Neural progenitor cell (in vitro differentiated cells): ENCODE data around the gene THRSP. TPM values are rescaled to one million over a fixed set of nuclear protein-coding genes. Genes with fewer than 3 reads are reported as not detected.

ENCODE experiments used
- DNase-seq: peaks from one replicate; pipeline ENCODE4 v3.0.0-alpha.2; 2016; ENCODE audit warnings: low spot score
- H2AFZ ChIP-seq: fragments of 200-600 bp; sonication (generic); replicated peaks from 2 replicates; pipeline ENCODE4 v1.6.1; 2016; ENCODE audit warnings: antibody characterized with exemption
- H3F3A ChIP-seq: fragments of 200-600 bp; sonication (generic); 2 replicates; pipeline ENCODE4 v1.6.1; 2016; ENCODE audit warnings: antibody characterized with exemption, low read depth
- H3K27ac ChIP-seq: fragments of 200-600 bp; sonication (generic); 2 replicates; pipeline ENCODE4 v1.5.1; 2016; ENCODE audit warnings: mild to moderate bottlenecking
- H3K27me3 ChIP-seq: fragments of 200-600 bp; sonication (generic); 2 replicates; pipeline ENCODE4 v1.6.1; 2016; ENCODE audit warnings: mild to moderate bottlenecking, moderate library complexity
- H3K36me3 ChIP-seq: fragments of 200-600 bp; sonication (generic); 2 replicates; pipeline ENCODE4 v1.5.1; 2016
- H3K4me1 ChIP-seq: fragments of 200-600 bp; sonication (generic); 2 replicates; pipeline ENCODE4 v1.6.1; 2016; ENCODE audit warnings: mixed run types
- H3K4me2 ChIP-seq: fragments of 200-600 bp; sonication (generic); 2 replicates; pipeline ENCODE4 v1.6.1; 2016
- H3K4me3 ChIP-seq: fragments of 200-600 bp; sonication (generic); 2 replicates; pipeline ENCODE4 v1.5.1; 2016
- H3K79me2 ChIP-seq: fragments of 200-600 bp; sonication (generic); 2 replicates; pipeline ENCODE4 v1.6.1; 2016; ENCODE audit warnings: low read depth
- H3K9ac ChIP-seq: fragments of 200-600 bp; sonication (generic); 2 replicates; pipeline ENCODE4 v1.6.1; 2016
- H3K9me3 ChIP-seq: fragments of 200-600 bp; sonication (generic); 2 replicates; pipeline ENCODE4 v1.5.1; 2016; ENCODE audit warnings: low read depth
- H4K20me1 ChIP-seq: fragments of 200-600 bp; sonication (generic); 2 replicates; pipeline ENCODE4 v1.6.1; 2016; ENCODE audit warnings: low read depth
- H3K27ac Mint-ChIP-seq: 3 replicates; pipeline ENCODE4 v1.8.0; 2021; ENCODE audit warnings: mixed read lengths
- H3K27me3 Mint-ChIP-seq: 2 replicates; pipeline ENCODE4 v1.8.0; 2022; ENCODE audit warnings: low read depth, mild to moderate bottlenecking, inconsistent platforms, moderate library complexity, mixed read lengths; ENCODE audit not compliant: insufficient read depth
- H3K36me3 Mint-ChIP-seq: 3 replicates; pipeline ENCODE4 v1.8.0; 2021; ENCODE audit warnings: mixed read lengths
- H3K4me1 Mint-ChIP-seq: 3 replicates; pipeline ENCODE4 v1.8.0; 2021; ENCODE audit warnings: mixed read lengths
- H3K4me3 Mint-ChIP-seq: 3 replicates; pipeline ENCODE4 v1.8.0; 2021; ENCODE audit warnings: mild to moderate bottlenecking, moderate library complexity, mixed read lengths
- H3K9me3 Mint-ChIP-seq: 3 replicates; pipeline ENCODE4 v1.8.0; 2020; ENCODE audit warnings: mixed read lengths
- EZH2 ChIP-seq: fragments of 200-600 bp; sonication (generic); IDR thresholded peaks from 2 replicates; pipeline ENCODE4 v1.6.1; 2017; ENCODE audit warnings: antibody characterized with exemption, mild to moderate bottlenecking, moderate library complexity
- EZH2phosphoT487 ChIP-seq: fragments of 200-600 bp; sonication (generic); IDR thresholded peaks from 2 replicates; pipeline ENCODE4 v1.6.1; 2017; ENCODE audit warnings: antibody characterized with exemption
- total RNA-seq: library from RNA; depleted of rRNA; stranded (reverse); fragments of >200 nt; gene quantifications from 2 replicates; pipeline ENCODE4 v1.2.3, GENCODE V29; 2015; ENCODE audit warnings: low replicate concordance
- TF ChIP-seq, protein P1 (sequence below): fragments of 200-600 bp; sonication (generic); IDR thresholded peaks from 2 replicates; pipeline ENCODE4 v1.5.1; 2017; ENCODE audit warnings: antibody characterized with exemption, mild to moderate bottlenecking

Gene THRSP
- total RNA-seq, 1 donor from 2014 or later, result not detected

- H3K9ac ChIP-seq, result no peak overlapping the region
- Mint-ChIP-seq H3K36me3 (no peaks in the 10 kb centered on the region), H3K27me3 (no peaks in the 10 kb centered on the region), H3K9me3 (no peaks in the 10 kb centered on the region), H3K4me3 (no peak overlapping the region), H3K27ac (peak overlapping the region; percentile 89), H3K4me1 (peaks cover 10% of the 10 kb centered on the region)
- H3K4me3 ChIP-seq, result no peak overlapping the region
- no peaks in the 10 kb centered on the region for H4K20me1 ChIP-seq
- H2AFZ ChIP-seq, result peak overlapping the region; percentile 34
- peak overlapping the region; percentile 1 for H3K4me2 ChIP-seq
- H3K27ac ChIP-seq, result no peak overlapping the region
- no peaks in the 10 kb centered on the region for H3K27me3 ChIP-seq
- no peak for TF ChIP-seq EZH2phosphoT487
- H3K79me2 ChIP-seq, result no peaks in the 10 kb centered on the region
- no peaks in the 10 kb centered on the region for H3K9me3 ChIP-seq
- H3K4me1 ChIP-seq, result peaks cover 9% of the 10 kb centered on the region
- H3F3A ChIP-seq, result no peaks in the 10 kb centered on the region
- DNase-seq, result peak; percentile 63
- H3K36me3 ChIP-seq, result no peaks in the 10 kb centered on the region
These were observed 33.0 kb upstream of the THRSP start for GRCh38 chr11:78030429-78031325.

DNA sequence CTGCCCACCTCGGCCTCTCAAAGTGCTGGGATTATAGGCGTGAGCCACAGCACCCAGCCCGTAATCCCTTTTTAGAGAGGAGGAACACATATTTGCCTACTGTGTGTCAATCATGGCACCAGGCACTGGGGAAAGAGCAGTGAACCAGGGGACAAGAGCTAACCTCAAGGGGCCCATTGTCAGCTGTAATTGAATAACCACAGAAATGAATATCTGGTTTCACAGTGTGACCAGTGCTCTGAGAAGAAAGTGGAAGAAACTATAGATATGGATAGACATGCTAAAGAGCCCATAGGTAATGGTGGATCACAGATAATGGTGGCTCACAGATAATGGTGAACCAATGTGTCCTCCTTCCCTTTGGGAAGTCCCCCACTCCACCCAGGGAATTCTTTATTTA, 32.0 kb upstream of the THRSP start:
- no peaks in the 10 kb centered on the region for H4K20me1 ChIP-seq
- no peak for DNase-seq
- H3K9ac ChIP-seq, result no peak overlapping the region
- peaks cover 9% of the 10 kb centered on the region for H3K4me1 ChIP-seq
- Mint-ChIP-seq H3K9me3 (no peaks in the 10 kb centered on the region), H3K4me1 (peaks cover 10% of the 10 kb centered on the region), H3K4me3 (no peak overlapping the region), H3K27me3 (no peaks in the 10 kb centered on the region), H3K27ac (peak overlapping the region; percentile 53), H3K36me3 (no peaks in the 10 kb centered on the region)
- H3K4me2 ChIP-seq, result no peak overlapping the region
- no peaks in the 10 kb centered on the region for H3K27me3 ChIP-seq
- H3K36me3 ChIP-seq, result no peaks in the 10 kb centered on the region
- H3K9me3 ChIP-seq, result no peaks in the 10 kb centered on the region
- no peaks in the 10 kb centered on the region for H3K79me2 ChIP-seq
- H3F3A ChIP-seq, result no peaks in the 10 kb centered on the region
- H3K27ac ChIP-seq, result no peak overlapping the region
- H3K4me3 ChIP-seq, result no peak overlapping the region
- TF ChIP-seq, protein P1, sequence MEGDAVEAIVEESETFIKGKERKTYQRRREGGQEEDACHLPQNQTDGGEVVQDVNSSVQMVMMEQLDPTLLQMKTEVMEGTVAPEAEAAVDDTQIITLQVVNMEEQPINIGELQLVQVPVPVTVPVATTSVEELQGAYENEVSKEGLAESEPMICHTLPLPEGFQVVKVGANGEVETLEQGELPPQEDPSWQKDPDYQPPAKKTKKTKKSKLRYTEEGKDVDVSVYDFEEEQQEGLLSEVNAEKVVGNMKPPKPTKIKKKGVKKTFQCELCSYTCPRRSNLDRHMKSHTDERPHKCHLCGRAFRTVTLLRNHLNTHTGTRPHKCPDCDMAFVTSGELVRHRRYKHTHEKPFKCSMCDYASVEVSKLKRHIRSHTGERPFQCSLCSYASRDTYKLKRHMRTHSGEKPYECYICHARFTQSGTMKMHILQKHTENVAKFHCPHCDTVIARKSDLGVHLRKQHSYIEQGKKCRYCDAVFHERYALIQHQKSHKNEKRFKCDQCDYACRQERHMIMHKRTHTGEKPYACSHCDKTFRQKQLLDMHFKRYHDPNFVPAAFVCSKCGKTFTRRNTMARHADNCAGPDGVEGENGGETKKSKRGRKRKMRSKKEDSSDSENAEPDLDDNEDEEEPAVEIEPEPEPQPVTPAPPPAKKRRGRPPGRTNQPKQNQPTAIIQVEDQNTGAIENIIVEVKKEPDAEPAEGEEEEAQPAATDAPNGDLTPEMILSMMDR, result no peak
- no peak for TF ChIP-seq EZH2phosphoT487
- TF ChIP-seq EZH2, result no peak
- H2AFZ ChIP-seq, result no peak overlapping the region

GRCh38 chr11:78032090-78032489, 31.6 kb upstream of the THRSP start:
- H3K9me3 ChIP-seq, result no peaks in the 10 kb centered on the region
- H3K4me3 ChIP-seq, result no peak overlapping the region
- no peak overlapping the region for H3K27ac ChIP-seq
- H2AFZ ChIP-seq, result no peak overlapping the region
- no peaks in the 10 kb centered on the region for H3K9me3 Mint-ChIP-seq
- no peaks in the 10 kb centered on the region for H3K36me3 ChIP-seq
- no peak overlapping the region for H3K4me3 Mint-ChIP-seq
- no peaks in the 10 kb centered on the region for H4K20me1 ChIP-seq
- H3K27ac Mint-ChIP-seq, result no peak overlapping the region
- no peak overlapping the region for H3K9ac ChIP-seq
- H3K4me2 ChIP-seq, result no peak overlapping the region
- H3K27me3 ChIP-seq, result no peaks in the 10 kb centered on the region
- H3K4me1 Mint-ChIP-seq, result peaks cover 10% of the 10 kb centered on the region
- H3F3A ChIP-seq, result no peaks in the 10 kb centered on the region
- no peaks in the 10 kb centered on the region for H3K27me3 Mint-ChIP-seq
- peaks cover 9% of the 10 kb centered on the region for H3K4me1 ChIP-seq
- TF ChIP-seq EZH2 (no peak), EZH2phosphoT487 (no peak)
- TF ChIP-seq, protein P1, result no peak
- no peaks in the 10 kb centered on the region for H3K79me2 ChIP-seq
- H3K36me3 Mint-ChIP-seq, result no peaks in the 10 kb centered on the region
- DNase-seq, result no peak

GRCh38 chr11:78033040-78033439, 30.6 kb upstream of the THRSP start:
- Histone ChIP-seq H3K9ac (no peak overlapping the region), H3K36me3 (no peaks in the 10 kb centered on the region), H3K4me3 (no peak overlapping the region), H3K27ac (no peak overlapping the region), H3K27me3 (no peaks in the 10 kb centered on the region), H3K9me3 (no peaks in the 10 kb centered on the region), H3K4me1 (peaks cover 9% of the 10 kb centered on the region), H2AFZ (no peak overlapping the region), H3K79me2 (no peaks in the 10 kb centered on the region), H4K20me1 (no peaks in the 10 kb centered on the region), H3F3A (no peaks in the 10 kb centered on the region), H3K4me2 (no peak overlapping the region)
- no peak overlapping the region for H3K27ac Mint-ChIP-seq
- no peaks in the 10 kb centered on the region for H3K36me3 Mint-ChIP-seq
- H3K4me3 Mint-ChIP-seq, result no peak overlapping the region
- H3K9me3 Mint-ChIP-seq, result no peaks in the 10 kb centered on the region
- TF ChIP-seq EZH2phosphoT487 (no peak), EZH2 (no peak)
- TF ChIP-seq, protein P1, result no peak
- no peak for DNase-seq
- H3K27me3 Mint-ChIP-seq, result peaks cover 2% of the 10 kb centered on the region
- H3K4me1 Mint-ChIP-seq, result peaks cover 10% of the 10 kb centered on the region
